ENCODE measurements around the gene PLA2G4E.

DNA sequence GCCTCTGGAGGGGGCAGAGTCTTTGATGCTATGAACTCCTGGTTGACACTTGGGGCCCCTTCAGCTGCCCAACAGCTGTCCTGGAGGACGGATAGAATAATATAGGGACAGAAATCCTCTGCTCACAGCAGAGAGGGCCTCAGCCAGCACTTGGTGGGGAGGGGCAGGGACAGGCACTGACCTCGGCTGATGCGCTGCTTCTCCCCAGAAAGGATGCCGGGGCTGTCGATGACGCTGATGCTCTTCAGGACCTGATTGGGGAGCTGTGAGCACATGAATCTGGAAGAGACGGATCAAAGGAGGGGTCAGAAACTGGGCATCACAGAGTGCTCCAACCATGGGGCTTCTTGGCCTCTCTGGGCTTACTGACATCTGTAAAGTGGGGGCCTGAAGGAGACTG lies 78.0 kb downstream of the PLA2G4E start:
- TF ChIP-seq, protein P1, sequence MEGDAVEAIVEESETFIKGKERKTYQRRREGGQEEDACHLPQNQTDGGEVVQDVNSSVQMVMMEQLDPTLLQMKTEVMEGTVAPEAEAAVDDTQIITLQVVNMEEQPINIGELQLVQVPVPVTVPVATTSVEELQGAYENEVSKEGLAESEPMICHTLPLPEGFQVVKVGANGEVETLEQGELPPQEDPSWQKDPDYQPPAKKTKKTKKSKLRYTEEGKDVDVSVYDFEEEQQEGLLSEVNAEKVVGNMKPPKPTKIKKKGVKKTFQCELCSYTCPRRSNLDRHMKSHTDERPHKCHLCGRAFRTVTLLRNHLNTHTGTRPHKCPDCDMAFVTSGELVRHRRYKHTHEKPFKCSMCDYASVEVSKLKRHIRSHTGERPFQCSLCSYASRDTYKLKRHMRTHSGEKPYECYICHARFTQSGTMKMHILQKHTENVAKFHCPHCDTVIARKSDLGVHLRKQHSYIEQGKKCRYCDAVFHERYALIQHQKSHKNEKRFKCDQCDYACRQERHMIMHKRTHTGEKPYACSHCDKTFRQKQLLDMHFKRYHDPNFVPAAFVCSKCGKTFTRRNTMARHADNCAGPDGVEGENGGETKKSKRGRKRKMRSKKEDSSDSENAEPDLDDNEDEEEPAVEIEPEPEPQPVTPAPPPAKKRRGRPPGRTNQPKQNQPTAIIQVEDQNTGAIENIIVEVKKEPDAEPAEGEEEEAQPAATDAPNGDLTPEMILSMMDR (conservative IDR thresholded peaks at IDR 0.05) = no peak
- no peak for TF ChIP-seq EZH2 (IDR thresholded peaks at IDR 0.05; ENCODE audit: low read depth)

All from PC-9 (cell line).